ENCODE data around the gene AGAP2. TPM values are rescaled to one million over a fixed set of nuclear protein-coding genes. Genes with fewer than 3 reads are reported as not detected.

Gene AGAP2
- total RNA-seq, 1 experiment from 2014 or later, result 2.0 TPM

DNA sequence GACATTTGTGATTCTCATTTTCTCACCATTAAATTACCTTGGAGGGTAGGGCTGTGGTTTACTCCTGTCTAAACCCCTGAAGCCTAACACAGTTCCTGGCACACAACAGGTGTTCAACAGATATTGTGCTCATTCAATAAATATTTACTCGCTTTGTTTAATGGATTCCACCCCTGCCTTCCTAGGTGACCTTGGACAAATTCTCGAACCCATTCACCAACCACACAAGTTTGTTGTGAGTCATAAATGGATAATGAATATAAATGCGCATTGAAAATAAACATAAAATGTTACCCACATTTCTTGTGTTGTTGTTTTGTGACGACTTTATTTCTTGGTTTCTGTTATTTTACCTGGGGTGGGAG, 43.7 kb upstream of the AGAP2 start (continued):
- TF ChIP-seq, protein P1, sequence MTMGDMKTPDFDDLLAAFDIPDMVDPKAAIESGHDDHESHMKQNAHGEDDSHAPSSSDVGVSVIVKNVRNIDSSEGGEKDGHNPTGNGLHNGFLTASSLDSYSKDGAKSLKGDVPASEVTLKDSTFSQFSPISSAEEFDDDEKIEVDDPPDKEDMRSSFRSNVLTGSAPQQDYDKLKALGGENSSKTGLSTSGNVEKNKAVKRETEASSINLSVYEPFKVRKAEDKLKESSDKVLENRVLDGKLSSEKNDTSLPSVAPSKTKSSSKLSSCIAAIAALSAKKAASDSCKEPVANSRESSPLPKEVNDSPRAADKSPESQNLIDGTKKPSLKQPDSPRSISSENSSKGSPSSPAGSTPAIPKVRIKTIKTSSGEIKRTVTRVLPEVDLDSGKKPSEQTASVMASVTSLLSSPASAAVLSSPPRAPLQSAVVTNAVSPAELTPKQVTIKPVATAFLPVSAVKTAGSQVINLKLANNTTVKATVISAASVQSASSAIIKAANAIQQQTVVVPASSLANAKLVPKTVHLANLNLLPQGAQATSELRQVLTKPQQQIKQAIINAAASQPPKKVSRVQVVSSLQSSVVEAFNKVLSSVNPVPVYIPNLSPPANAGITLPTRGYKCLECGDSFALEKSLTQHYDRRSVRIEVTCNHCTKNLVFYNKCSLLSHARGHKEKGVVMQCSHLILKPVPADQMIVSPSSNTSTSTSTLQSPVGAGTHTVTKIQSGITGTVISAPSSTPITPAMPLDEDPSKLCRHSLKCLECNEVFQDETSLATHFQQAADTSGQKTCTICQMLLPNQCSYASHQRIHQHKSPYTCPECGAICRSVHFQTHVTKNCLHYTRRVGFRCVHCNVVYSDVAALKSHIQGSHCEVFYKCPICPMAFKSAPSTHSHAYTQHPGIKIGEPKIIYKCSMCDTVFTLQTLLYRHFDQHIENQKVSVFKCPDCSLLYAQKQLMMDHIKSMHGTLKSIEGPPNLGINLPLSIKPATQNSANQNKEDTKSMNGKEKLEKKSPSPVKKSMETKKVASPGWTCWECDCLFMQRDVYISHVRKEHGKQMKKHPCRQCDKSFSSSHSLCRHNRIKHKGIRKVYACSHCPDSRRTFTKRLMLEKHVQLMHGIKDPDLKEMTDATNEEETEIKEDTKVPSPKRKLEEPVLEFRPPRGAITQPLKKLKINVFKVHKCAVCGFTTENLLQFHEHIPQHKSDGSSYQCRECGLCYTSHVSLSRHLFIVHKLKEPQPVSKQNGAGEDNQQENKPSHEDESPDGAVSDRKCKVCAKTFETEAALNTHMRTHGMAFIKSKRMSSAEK (CRISPR knock-in tag; IDR thresholded peaks at IDR 0.05; ENCODE audit: borderline replicate concordance), result no peak
- TF ChIP-seq SMAD4 (CRISPR knock-in tag; IDR thresholded peaks at IDR 0.05), result no peak
- TF ChIP-seq, protein P2, sequence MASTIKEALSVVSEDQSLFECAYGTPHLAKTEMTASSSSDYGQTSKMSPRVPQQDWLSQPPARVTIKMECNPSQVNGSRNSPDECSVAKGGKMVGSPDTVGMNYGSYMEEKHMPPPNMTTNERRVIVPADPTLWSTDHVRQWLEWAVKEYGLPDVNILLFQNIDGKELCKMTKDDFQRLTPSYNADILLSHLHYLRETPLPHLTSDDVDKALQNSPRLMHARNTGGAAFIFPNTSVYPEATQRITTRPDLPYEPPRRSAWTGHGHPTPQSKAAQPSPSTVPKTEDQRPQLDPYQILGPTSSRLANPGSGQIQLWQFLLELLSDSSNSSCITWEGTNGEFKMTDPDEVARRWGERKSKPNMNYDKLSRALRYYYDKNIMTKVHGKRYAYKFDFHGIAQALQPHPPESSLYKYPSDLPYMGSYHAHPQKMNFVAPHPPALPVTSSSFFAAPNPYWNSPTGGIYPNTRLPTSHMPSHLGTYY (CRISPR knock-in tag; IDR thresholded peaks at IDR 0.05), result no peak
- no peak for TF ChIP-seq ZNF317 (CRISPR knock-in tag; IDR thresholded peaks at IDR 0.05; ENCODE audit: borderline replicate concordance, low read depth)
- TF ChIP-seq, protein P3, sequence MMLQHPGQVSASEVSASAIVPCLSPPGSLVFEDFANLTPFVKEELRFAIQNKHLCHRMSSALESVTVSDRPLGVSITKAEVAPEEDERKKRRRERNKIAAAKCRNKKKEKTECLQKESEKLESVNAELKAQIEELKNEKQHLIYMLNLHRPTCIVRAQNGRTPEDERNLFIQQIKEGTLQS (CRISPR knock-in tag; conservative IDR thresholded peaks at IDR 0.05), result no peak
- TF ChIP-seq, protein P4, sequence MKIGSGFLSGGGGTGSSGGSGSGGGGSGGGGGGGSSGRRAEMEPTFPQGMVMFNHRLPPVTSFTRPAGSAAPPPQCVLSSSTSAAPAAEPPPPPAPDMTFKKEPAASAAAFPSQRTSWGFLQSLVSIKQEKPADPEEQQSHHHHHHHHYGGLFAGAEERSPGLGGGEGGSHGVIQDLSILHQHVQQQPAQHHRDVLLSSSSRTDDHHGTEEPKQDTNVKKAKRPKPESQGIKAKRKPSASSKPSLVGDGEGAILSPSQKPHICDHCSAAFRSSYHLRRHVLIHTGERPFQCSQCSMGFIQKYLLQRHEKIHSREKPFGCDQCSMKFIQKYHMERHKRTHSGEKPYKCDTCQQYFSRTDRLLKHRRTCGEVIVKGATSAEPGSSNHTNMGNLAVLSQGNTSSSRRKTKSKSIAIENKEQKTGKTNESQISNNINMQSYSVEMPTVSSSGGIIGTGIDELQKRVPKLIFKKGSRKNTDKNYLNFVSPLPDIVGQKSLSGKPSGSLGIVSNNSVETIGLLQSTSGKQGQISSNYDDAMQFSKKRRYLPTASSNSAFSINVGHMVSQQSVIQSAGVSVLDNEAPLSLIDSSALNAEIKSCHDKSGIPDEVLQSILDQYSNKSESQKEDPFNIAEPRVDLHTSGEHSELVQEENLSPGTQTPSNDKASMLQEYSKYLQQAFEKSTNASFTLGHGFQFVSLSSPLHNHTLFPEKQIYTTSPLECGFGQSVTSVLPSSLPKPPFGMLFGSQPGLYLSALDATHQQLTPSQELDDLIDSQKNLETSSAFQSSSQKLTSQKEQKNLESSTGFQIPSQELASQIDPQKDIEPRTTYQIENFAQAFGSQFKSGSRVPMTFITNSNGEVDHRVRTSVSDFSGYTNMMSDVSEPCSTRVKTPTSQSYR (CRISPR knock-in tag; IDR thresholded peaks at IDR 0.05), result no peak

DNA sequence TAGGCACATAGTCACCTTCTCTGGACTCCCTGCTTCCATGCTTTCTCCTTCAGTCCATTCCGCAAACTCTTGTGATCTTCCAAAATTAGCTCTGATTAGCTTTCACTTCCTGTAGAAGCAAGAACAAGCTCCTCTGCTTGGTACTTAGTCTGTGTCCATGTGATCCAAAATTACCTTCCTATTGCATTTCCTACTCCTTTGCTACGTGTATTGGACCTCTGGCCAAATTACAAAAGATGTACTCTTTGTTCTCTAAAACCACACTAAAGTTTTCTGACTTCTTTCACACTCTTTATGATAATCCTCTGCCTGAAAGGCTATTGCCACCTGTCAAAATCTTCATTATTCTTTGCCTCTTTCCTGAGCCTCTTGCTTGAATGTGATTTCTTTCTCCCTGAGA, 43.3 kb upstream of the AGAP2 start:
- Mint-ChIP-seq H3K9me3 (no peaks in the 10 kb centered on the region), H3K4me3 (no peak overlapping the region), H3K36me3 (peaks cover 18% of the 10 kb centered on the region), H3K4me1 (peaks cover 4% of the 10 kb centered on the region; the same call in 1 of the 2 replicates), H3K27me3 (ENCODE audit: low read depth) (no peaks in the 10 kb centered on the region), H3K27ac (no peak overlapping the region)
- DNase-seq (ENCODE audit: low spot score), result no peak
- POLR2A ChIA-PET, result no interaction called here
- CTCF ChIA-PET, result interaction anchor here (0.8 to 2.8 kb wide), 4 partner anchors 10 to 1221 kb away, joined by 3 to 17 read pairs (median 3); partner anchors contain the start of genes EEF1AKMT3 and METTL1
- ATAC-seq, result no peak
- no peak for TF ChIP-seq IRF2 (CRISPR knock-in tag; IDR thresholded peaks at IDR 0.05; ENCODE audit: borderline replicate concordance, low read depth)
- no peak for TF ChIP-seq OVOL2 (CRISPR knock-in tag; IDR thresholded peaks at IDR 0.05; ENCODE audit: borderline replicate concordance)
- no peak for TF ChIP-seq ESRRA (CRISPR knock-in tag; IDR thresholded peaks at IDR 0.05; ENCODE audit: borderline replicate concordance)
- TF ChIP-seq, protein P5, sequence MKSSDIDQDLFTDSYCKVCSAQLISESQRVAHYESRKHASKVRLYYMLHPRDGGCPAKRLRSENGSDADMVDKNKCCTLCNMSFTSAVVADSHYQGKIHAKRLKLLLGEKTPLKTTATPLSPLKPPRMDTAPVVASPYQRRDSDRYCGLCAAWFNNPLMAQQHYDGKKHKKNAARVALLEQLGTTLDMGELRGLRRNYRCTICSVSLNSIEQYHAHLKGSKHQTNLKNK (CRISPR knock-in tag; IDR thresholded peaks at IDR 0.05), result no peak
- no peak for TF ChIP-seq JAZF1 (CRISPR knock-in tag; IDR thresholded peaks at IDR 0.05)
- TF ChIP-seq ZNF423 (CRISPR knock-in tag; IDR thresholded peaks at IDR 0.05), result no peak
- TF ChIP-seq GABPB1 (CRISPR knock-in tag; IDR thresholded peaks at IDR 0.05), result no peak
- TF ChIP-seq, protein P6, sequence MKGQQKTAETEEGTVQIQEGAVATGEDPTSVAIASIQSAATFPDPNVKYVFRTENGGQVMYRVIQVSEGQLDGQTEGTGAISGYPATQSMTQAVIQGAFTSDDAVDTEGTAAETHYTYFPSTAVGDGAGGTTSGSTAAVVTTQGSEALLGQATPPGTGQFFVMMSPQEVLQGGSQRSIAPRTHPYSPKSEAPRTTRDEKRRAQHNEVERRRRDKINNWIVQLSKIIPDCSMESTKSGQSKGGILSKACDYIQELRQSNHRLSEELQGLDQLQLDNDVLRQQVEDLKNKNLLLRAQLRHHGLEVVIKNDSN (CRISPR knock-in tag; IDR thresholded peaks at IDR 0.05), result no peak
- no peak for TF ChIP-seq ZNF317 (CRISPR knock-in tag; IDR thresholded peaks at IDR 0.05; ENCODE audit: borderline replicate concordance, low read depth)
- no peak for TF ChIP-seq EMX1 (CRISPR knock-in tag; IDR thresholded peaks at IDR 0.05)
- TF ChIP-seq, protein P7, sequence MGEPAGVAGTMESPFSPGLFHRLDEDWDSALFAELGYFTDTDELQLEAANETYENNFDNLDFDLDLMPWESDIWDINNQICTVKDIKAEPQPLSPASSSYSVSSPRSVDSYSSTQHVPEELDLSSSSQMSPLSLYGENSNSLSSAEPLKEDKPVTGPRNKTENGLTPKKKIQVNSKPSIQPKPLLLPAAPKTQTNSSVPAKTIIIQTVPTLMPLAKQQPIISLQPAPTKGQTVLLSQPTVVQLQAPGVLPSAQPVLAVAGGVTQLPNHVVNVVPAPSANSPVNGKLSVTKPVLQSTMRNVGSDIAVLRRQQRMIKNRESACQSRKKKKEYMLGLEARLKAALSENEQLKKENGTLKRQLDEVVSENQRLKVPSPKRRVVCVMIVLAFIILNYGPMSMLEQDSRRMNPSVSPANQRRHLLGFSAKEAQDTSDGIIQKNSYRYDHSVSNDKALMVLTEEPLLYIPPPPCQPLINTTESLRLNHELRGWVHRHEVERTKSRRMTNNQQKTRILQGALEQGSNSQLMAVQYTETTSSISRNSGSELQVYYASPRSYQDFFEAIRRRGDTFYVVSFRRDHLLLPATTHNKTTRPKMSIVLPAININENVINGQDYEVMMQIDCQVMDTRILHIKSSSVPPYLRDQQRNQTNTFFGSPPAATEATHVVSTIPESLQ (CRISPR knock-in tag; IDR thresholded peaks at IDR 0.05), result no peak
- TF ChIP-seq, protein P8, sequence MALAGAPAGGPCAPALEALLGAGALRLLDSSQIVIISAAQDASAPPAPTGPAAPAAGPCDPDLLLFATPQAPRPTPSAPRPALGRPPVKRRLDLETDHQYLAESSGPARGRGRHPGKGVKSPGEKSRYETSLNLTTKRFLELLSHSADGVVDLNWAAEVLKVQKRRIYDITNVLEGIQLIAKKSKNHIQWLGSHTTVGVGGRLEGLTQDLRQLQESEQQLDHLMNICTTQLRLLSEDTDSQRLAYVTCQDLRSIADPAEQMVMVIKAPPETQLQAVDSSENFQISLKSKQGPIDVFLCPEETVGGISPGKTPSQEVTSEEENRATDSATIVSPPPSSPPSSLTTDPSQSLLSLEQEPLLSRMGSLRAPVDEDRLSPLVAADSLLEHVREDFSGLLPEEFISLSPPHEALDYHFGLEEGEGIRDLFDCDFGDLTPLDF (CRISPR knock-in tag; IDR thresholded peaks at IDR 0.05), result no peak
- no peak for TF ChIP-seq ZNF263 (CRISPR knock-in tag; IDR thresholded peaks at IDR 0.05; ENCODE audit: low read depth)
- TF ChIP-seq NR3C1 (CRISPR knock-in tag; conservative IDR thresholded peaks at IDR 0.05; ENCODE audit: low read depth), result no peak
- no peak for TF ChIP-seq NR1H2 (CRISPR knock-in tag; IDR thresholded peaks at IDR 0.05)
- no peak for TF ChIP-seq ZNF232 (CRISPR knock-in tag; IDR thresholded peaks at IDR 0.05)
